HEK293T (cell line): Measurements from ENCODE around the gene AGFG1.
"Not testable (repeated sequence)": the region's sequence is repeated elsewhere in the genome, so short reads cannot be mapped to it uniquely, and the experiment has no call there.

Experiments
- CTCF ChIA-PET: fragments of 350-600 bp; formaldehyde crosslinking; extraction: SDS; loops from one replicate; lab custom pipeline; 2021; ENCODE audit warnings: antibody characterized with exemption, inconsistent platforms; lab: Yijun Ruan, JAX
- POLR2A ChIA-PET: fragments of 350-600 bp; formaldehyde crosslinking; extraction: SDS; loops from one replicate; lab custom pipeline; 2020; ENCODE audit warnings: antibody characterized with exemption, inconsistent platforms; lab: Yijun Ruan, JAX
- DNase-seq: peaks from one replicate; pipeline ENCODE4 v3.0.0; 2012; ENCODE audit warnings: mixed read lengths; ENCODE audit errors: extremely low spot score
- ARNT ChIP-seq: fragments of 450-650 bp; IDR thresholded peaks from 2 replicates; pipeline ENCODE4 v1.6.1; 2017; ENCODE audit warnings: mild to moderate bottlenecking
- BHLHE40 ChIP-seq: fragments of 450-650 bp; IDR thresholded peaks from 2 replicates; pipeline ENCODE4 v1.6.1; 2016; ENCODE audit warnings: mild to moderate bottlenecking, moderate library complexity, borderline replicate concordance
- CTBP1 ChIP-seq: fragments of 450-650 bp; IDR thresholded peaks from 2 replicates; pipeline ENCODE4 v1.6.1; 2016; ENCODE audit warnings: borderline replicate concordance
- ELF4 ChIP-seq: fragments of 450-650 bp; IDR thresholded peaks from 2 replicates; pipeline ENCODE4 v1.6.1; 2017; ENCODE audit warnings: antibody characterized with exemption
- FOXA1 ChIP-seq: fragments of 450-650 bp; IDR thresholded peaks from 2 replicates; pipeline ENCODE4 v1.6.1; 2016; ENCODE audit warnings: mild to moderate bottlenecking
- FOXK2 ChIP-seq: fragments of 450-650 bp; IDR thresholded peaks from 2 replicates; pipeline ENCODE4 v1.6.1; 2016; ENCODE audit warnings: mild to moderate bottlenecking
- FOXM1 ChIP-seq: fragments of 450-650 bp; IDR thresholded peaks from 2 replicates; pipeline ENCODE4 v1.6.1; 2017; ENCODE audit warnings: mild to moderate bottlenecking, borderline replicate concordance
- HDGF ChIP-seq: fragments of 450-650 bp; IDR thresholded peaks from 2 replicates; pipeline ENCODE4 v1.6.1; 2017; ENCODE audit warnings: antibody characterized with exemption, borderline replicate concordance
- L3MBTL2 ChIP-seq: fragments of 450-650 bp; conservative IDR thresholded peaks from 2 replicates; pipeline ENCODE4 v1.6.1; 2016; ENCODE audit warnings: mild to moderate bottlenecking
- LEF1 ChIP-seq: fragments of 450-650 bp; IDR thresholded peaks from 2 replicates; pipeline ENCODE4 v1.6.1; 2017; ENCODE audit warnings: mild to moderate bottlenecking, borderline replicate concordance
- NFRKB ChIP-seq: fragments of 450-650 bp; IDR thresholded peaks from 2 replicates; pipeline ENCODE4 v1.6.1; 2016; ENCODE audit warnings: mild to moderate bottlenecking, moderate library complexity
- SP1 ChIP-seq: fragments of 450-650 bp; IDR thresholded peaks from 2 replicates; pipeline ENCODE4 v1.6.1; 2017
- SUZ12 ChIP-seq: fragments of 450-650 bp; IDR thresholded peaks from 2 replicates; pipeline ENCODE4 v1.6.1; 2016; ENCODE audit warnings: mild to moderate bottlenecking
- TARDBP ChIP-seq: fragments of 450-650 bp; IDR thresholded peaks from 2 replicates; pipeline ENCODE4 v1.6.1; 2016
- ZNF384 ChIP-seq: fragments of 450-650 bp; IDR thresholded peaks from 2 replicates; pipeline ENCODE4 v1.6.1; 2016
- TF ChIP-seq, protein P1 (sequence below): fragments of 450-650 bp; IDR thresholded peaks from 2 replicates; pipeline ENCODE4 v1.6.1; 2016

Gene AGFG1

DNA sequence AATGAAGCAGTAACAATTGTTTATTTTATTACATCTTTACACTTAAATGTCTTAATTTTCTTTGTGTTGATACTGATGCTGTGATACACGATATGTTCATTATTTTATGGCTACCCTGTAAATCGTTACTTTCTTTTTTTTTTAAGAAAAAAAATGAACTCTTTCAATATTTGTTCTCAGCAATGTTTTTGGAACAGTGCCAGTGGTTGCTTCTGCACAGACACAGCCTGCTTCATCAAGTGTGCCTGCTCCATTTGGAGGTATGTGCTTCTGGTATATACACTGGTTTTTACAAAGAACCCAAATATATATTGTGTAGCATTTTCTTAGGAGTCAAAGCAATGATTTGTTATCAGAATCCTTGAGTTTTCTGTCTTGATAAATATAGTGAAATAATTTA is 64.5 kb downstream of the AGFG1 start:
- DNase-seq = no peak
- ChIA-PET CTCF (no interaction called here), POLR2A (no interaction called here)
- no peak for TF ChIP-seq ELF4
- TF ChIP-seq FOXK2 = no peak
- no peak for TF ChIP-seq CTBP1
- no peak for TF ChIP-seq ZNF384
- TF ChIP-seq TARDBP = no peak
- no peak for TF ChIP-seq SP1
- no peak for TF ChIP-seq NFRKB
- no peak for TF ChIP-seq FOXM1
- TF ChIP-seq ARNT = no peak
- no peak for TF ChIP-seq BHLHE40
- TF ChIP-seq SUZ12 = no peak
- TF ChIP-seq LEF1 = no peak
- TF ChIP-seq FOXA1 = no peak
- TF ChIP-seq, protein P1, sequence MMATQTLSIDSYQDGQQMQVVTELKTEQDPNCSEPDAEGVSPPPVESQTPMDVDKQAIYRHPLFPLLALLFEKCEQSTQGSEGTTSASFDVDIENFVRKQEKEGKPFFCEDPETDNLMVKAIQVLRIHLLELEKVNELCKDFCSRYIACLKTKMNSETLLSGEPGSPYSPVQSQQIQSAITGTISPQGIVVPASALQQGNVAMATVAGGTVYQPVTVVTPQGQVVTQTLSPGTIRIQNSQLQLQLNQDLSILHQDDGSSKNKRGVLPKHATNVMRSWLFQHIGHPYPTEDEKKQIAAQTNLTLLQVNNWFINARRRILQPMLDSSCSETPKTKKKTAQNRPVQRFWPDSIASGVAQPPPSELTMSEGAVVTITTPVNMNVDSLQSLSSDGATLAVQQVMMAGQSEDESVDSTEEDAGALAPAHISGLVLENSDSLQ = no peak
- TF ChIP-seq HDGF = no peak
- no peak for TF ChIP-seq L3MBTL2

DNA sequence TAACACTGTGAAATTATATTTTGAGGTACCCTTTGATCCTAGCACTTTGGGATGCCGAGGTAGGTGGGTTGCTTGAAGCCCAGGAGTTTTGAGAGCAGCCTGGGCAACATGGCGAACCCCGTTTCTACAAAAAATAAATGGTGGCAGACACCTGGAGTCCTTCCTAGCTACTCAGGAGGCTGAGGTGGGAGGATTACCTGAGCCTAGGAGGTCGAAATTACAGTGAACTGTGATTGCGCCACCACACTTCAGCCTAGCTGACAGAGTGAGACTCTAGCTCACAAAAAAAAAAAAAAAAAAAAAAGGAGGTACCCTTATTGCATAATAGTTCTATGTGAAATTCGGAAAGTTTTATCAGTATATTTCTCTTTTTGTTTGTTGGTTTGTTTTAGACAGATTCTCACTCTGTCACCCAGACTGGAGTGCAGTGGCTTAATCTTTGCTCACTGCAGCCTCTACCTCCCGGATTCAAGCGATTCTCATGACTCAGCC is 67.6 kb downstream of the AGFG1 start:
- no peak for DNase-seq
- ChIA-PET CTCF (no interaction called here), POLR2A (no interaction called here)
- TF ChIP-seq FOXM1 (no peak), CTBP1 (no peak), HDGF (no peak), LEF1 (no peak), ARNT (no peak), ELF4 (no peak), SP1 (no peak), NFRKB (no peak), FOXK2 (no peak), TARDBP (no peak), SUZ12 (no peak), L3MBTL2 (no peak), FOXA1 (no peak), BHLHE40 (no peak), ZNF384 (no peak)
- TF ChIP-seq, protein P1 = no peak

GRCh38 chr2:227540352-227540751 is 68.4 kb downstream of the AGFG1 start:
- POLR2A ChIA-PET, DNase-seq, CTCF ChIA-PET: not testable (repeated sequence)

DNA sequence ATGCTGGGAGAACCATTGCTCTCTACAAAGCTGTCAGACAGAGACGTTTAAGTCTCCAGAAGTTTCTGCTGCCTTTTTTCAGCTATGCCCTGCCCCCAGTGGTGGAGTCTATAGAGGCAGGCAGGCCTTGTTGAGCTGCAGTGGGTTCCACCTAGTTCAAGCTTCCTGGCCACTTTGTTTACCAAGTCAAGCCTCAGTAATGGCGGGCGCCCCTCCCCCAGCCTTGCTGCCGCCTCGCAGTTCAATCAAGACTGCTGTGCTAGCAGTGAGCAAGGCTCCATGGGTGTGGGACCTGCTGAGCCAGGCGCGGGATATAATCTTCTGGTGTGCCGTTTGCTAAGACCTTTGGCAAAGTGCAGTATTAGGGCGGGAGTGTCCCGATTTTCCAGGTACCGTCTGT is 74.0 kb downstream of the AGFG1 start:
- no peak for DNase-seq
- POLR2A ChIA-PET = no interaction called here
- no peak for TF ChIP-seq CTBP1
- TF ChIP-seq LEF1 = no peak
- no peak for TF ChIP-seq SUZ12
- no peak for TF ChIP-seq FOXM1
- TF ChIP-seq ELF4 = no peak
- no peak for TF ChIP-seq L3MBTL2
- TF ChIP-seq, protein P1 = no peak
- no peak for TF ChIP-seq HDGF
- no peak for TF ChIP-seq BHLHE40
- CTCF ChIA-PET = interaction anchor here (0.7 to 1.3 kb wide), 3 partner anchors 9 to 36 kb away, joined by 3 to 4 read pairs (median 3); no protein-coding TSS in a partner anchor

DNA sequence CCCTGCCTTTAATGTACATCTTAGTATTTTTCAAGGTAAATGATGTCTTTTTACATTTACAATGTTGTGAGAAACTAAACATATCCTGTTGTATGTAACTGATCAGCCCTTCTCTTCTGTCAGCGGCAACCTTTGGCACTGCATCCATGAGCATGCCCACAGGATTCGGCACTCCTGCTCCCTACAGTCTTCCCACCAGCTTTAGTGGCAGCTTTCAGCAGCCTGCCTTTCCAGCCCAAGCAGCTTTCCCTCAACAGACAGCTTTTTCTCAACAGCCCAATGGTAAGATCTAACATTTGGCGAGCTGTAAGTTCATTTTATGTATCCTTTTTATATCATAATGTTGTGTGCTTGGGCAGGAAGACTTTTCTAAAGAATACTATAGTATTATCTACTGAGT is 79.9 kb downstream of the AGFG1 start:
- DNase-seq = no peak
- ChIA-PET POLR2A (no interaction called here), CTCF (no interaction called here)
- no peak for TF ChIP-seq ELF4

DNA sequence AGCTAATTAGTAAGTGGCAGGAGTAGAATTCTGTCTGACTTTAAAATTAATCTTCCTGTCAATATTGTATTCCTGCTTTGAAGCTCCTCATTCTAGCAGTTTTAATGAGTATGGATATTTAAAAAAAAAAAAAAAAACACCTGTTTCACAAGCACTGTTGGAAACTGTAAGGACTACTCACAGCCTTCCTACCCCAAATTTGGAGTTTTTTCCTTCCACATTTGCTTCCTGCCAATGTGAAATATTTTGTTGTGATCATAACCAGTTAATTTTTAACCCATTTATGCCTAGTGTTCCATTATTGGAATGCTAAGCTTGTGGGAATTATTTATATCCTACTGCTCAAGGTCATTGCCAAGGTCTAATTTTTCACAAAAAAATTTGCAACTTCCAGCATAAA is 90.6 kb downstream of the AGFG1 start:
- ChIA-PET POLR2A (interaction anchor here (1.0 kb wide), 1 partner anchor 9 kb away, joined by 3 read pairs; no protein-coding TSS in a partner anchor), CTCF (no interaction called here)
- no peak for DNase-seq
- TF ChIP-seq SP1 = no peak
- TF ChIP-seq TARDBP = no peak
- TF ChIP-seq ZNF384 = no peak
- no peak for TF ChIP-seq FOXA1
- TF ChIP-seq HDGF = no peak
- no peak for TF ChIP-seq FOXK2
- no peak for TF ChIP-seq L3MBTL2
- no peak for TF ChIP-seq CTBP1
- no peak for TF ChIP-seq LEF1
- TF ChIP-seq NFRKB = no peak
- no peak for TF ChIP-seq ARNT
- TF ChIP-seq ELF4 = no peak
- TF ChIP-seq SUZ12 = no peak
- TF ChIP-seq FOXM1 = no peak
- TF ChIP-seq, protein P1 = no peak
- TF ChIP-seq BHLHE40 = no peak
